Natural killer cell treated with Interleukin-12 subunit alpha and Interleukin-12 subunit beta and Interleukin-15 and Interleukin-18, amount 100 ng/mL, for 72 hours (primary cell): Measurements from ENCODE around the gene ZNF619. TPM values are rescaled to one million over a fixed set of nuclear protein-coding genes. Genes with fewer than 3 reads are reported as not detected.
A peak's percentile ranks its signal among the peaks of the same experiment; 100 is the strongest.

Source experiments
- ATAC-seq, 2 donors: fragments of 150-1000 bp; cut with Tn5 transposase in 1 of 2; sonication (Bioruptor Pico), chemical (Tn5 transposase) in 1 of 2; 2 replicates each; pipeline ENCODE4 v1.10.0; 2021
- DNase-seq: peaks from one replicate; pipeline ENCODE4 v3.0.0; 2022; ENCODE audit warnings: low spot score
- H3K27ac Mint-ChIP-seq, 2 donors: 1 replicate in 1 of 2; 2 replicates in 1 of 2; pipeline ENCODE4 v1.8.0; 2022; ENCODE audit warnings: mixed read lengths in 2 of 2, mild to moderate bottlenecking in 1 of 2, moderate library complexity in 1 of 2
- H3K27me3 Mint-ChIP-seq, 2 donors: 1 replicate in 1 of 2; 2 replicates in 1 of 2; pipeline ENCODE4 v1.8.0; 2022; ENCODE audit warnings: mixed read lengths in 2 of 2
- H3K36me3 Mint-ChIP-seq: one replicate; pipeline ENCODE4 v1.8.0; 2022; ENCODE audit warnings: mixed read lengths
- H3K4me1 Mint-ChIP-seq, 2 donors: 1 replicate in 1 of 2; 2 replicates in 1 of 2; pipeline ENCODE4 v1.8.0; 2022; ENCODE audit warnings: low read depth in 2 of 2, mixed read lengths in 2 of 2, mild to moderate bottlenecking in 1 of 2
- H3K4me3 Mint-ChIP-seq: one replicate; pipeline ENCODE4 v1.8.0; 2022; ENCODE audit warnings: mixed read lengths
- H3K9me3 Mint-ChIP-seq: 2 replicates; pipeline ENCODE4 v1.8.0; 2022; ENCODE audit warnings: mixed read lengths
- total RNA-seq, 2 donors: library from RNA; stranded (reverse); gene quantifications; one replicate each; pipeline ENCODE4 v1.2.3, GENCODE V29; 2022

Gene ZNF619
- total RNA-seq, result 10 to 100 TPM in 1 of 2 donors, 1 to 10 TPM in 1; 7.5 to 12.6 TPM

DNA sequence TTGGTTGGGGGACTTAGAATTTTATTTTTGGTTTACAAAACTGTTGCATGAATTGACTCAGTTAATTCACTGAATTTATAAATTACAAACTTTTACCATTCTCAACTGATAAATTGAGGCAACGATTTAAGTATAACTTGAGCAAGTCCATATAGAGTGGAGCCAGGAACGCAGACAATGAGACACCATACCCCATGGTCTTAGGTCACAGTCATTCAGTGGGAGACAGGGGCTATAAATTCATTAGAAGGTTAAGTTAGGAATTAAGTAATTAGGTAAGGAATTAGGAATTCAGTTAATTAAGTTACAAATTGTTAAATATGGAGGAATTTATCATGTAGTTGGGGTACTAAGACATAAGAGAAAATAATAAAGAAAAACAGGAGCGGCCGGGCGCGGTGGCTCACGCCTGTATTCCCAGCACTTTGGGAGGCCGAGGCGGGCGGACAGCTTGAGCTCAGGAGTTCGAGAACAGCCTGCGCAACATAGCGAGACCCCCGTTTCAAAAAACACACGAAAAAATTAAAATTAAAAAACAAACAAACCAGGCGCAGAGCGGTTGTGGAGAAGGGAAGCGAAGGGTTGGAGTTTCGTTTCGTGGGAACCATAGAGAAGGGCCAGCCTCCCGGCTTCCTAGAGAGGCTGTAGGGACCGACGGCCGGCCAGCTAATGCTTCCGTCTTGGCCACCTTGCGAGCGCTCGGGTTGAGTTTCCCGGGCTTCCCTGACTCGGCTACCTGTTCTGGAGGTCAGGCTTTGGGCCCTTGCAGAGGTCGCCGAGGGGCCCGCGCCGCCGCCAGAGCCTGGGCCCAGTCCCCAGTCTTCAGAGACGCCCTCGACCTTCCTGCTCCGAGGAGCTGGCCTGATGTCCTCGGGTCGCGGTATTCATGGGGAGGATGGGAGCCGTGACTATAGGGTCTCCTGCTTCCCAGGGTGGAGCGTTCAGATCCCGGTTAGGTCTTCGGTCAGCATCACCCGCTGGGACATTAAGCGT, at the start of gene ZNF619:
Gene ZNF619, plus strand, starts transcription at position 645 of the 993 bp plus-strand sequence. CDS start 858 bp downstream, outside the sequence.
- peaks cover 23 to 26% of the 10 kb centered on the region in 2 donors for H3K4me1 Mint-ChIP-seq
- ATAC-seq (peak; percentile 94), DNase-seq (peak; percentile 80)
- no peaks in the 10 kb centered on the region for H3K27me3 Mint-ChIP-seq
- H3K27ac Mint-ChIP-seq, result peak within 1 kb of the TSS; percentile 90 to 99
- H3K4me3 Mint-ChIP-seq, result peak within 1 kb of the TSS; percentile 93
- peaks cover 6% of the 10 kb centered on the region for H3K36me3 Mint-ChIP-seq
- no peaks in the 10 kb centered on the region for H3K9me3 Mint-ChIP-seq

DNA sequence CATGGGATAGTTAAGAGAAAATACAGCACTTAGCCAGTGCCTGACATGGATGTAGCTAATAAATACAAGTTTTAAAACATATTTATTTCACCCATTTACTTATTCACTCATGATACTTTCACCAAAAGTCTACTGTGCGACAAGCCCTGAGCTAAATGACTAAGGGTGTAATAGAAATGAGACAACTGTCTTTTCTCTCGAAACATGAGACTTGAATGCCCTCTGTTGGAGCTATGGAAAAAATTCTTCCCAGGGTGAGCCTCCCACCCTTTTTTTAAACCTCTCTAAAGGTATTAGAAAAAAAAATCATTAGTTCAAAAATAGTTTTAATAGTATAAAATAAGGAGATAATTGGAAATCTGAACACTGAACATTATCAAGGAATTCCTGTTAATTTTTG, 44.1 kb upstream of the ZNF619 start:
- no peak overlapping the region for H3K27ac Mint-ChIP-seq
- H3K27me3 Mint-ChIP-seq, result no peaks in the 10 kb centered on the region
- no peaks in the 10 kb centered on the region for H3K4me1 Mint-ChIP-seq

DNA sequence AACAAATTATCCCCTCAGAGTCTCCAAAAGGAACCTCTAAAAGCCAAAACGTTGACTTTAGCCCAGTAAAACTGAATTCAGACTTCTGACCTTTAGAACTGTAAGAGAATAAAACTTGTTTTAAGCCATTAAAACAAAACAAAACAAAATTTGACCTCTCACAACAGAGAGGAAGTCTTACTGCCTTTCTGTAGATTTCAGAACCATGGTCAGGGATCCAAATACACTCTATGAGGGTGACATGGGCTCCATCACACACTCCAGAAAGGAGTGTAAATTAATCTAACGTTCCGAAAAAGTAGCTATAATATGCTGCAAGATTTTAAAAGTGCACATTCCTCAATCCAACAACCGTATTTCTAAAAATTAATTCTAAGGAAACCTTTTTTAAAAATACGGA, 39.0 kb upstream of the ZNF619 start:
- no peaks in the 10 kb centered on the region for H3K4me1 Mint-ChIP-seq

More for the DNA sequence above, 44.1 kb upstream of the ZNF619 start:
- Mint-ChIP-seq H3K4me3 (no peak overlapping the region), H3K36me3 (no peaks in the 10 kb centered on the region), H3K9me3 (no peaks in the 10 kb centered on the region)
- ATAC-seq (no peak), DNase-seq (no peak)

DNA sequence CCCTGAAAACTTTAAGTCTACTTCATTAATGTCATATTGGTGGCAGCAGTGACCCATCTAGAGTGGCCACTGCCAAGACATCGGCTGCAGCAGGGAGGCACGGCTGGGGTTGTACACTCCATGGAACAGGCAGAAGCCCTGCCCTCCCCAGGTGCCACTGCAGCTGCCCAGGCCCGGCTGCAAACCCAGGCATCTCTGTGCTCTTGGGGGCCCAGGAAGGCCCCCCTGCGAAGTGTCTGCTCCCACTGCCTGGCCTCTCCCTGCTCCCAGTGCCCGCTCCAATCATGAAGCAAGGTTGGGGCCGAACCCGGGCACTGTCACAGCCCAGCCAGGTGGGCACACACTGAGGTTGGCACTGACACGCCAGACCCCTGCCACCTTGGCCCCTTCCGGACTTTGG, 31.9 kb upstream of the ZNF619 start:
- Mint-ChIP-seq H3K9me3 (no peaks in the 10 kb centered on the region), H3K27me3 (no peaks in the 10 kb centered on the region), H3K4me1 (no peaks in the 10 kb centered on the region), H3K36me3 (peaks cover 9% of the 10 kb centered on the region), H3K4me3 (no peak overlapping the region), H3K27ac (no peak overlapping the region)
- ATAC-seq (no peak), DNase-seq (no peak)

More for the DNA sequence above, 39.0 kb upstream of the ZNF619 start:
- ATAC-seq (no peak), DNase-seq (no peak)
- no peak overlapping the region for H3K27ac Mint-ChIP-seq
- H3K36me3 Mint-ChIP-seq, result no peaks in the 10 kb centered on the region
- H3K27me3 Mint-ChIP-seq, result no peaks in the 10 kb centered on the region
- H3K9me3 Mint-ChIP-seq, result no peaks in the 10 kb centered on the region
- no peak overlapping the region for H3K4me3 Mint-ChIP-seq

DNA sequence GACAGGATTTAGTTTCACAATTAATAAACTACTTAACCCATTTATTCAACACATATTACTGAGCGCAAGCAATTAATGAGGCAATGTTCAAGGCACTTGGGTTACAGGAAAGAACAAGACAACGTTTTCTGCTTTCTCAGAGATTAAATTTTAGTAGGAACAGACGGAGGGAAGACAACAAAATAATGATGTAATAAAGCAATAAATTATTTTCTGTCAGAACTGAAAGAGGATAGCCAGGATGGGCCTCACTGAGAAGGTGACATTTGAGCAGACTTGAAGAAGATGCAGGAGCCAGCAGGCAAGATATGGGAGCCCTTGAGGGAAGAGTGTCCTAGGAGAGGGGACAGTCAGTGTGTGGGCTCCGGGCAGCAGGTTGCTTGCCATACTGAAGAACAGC, 31.0 kb upstream of the ZNF619 start:
- Mint-ChIP-seq H3K27ac (no peak overlapping the region), H3K27me3 (no peaks in the 10 kb centered on the region)
- no peak for ATAC-seq

DNA sequence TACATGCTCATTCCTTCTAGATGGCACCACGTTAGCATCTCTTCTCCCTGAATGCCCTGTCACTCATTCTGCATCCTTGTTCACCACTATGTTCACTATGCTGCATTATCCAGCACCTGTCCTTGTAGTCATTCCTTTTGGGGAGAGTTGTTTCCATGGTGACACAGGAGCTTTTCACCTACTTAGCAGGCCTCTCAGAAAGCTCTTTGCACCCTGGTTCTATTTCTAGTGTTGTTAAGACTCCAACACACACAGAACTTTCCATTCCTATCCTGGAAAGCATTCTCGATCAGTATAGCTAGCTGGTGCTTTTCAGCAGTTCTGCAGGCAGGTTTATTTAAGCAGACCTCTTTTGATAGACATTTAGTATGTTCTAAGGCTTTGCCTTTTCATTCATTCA, 26.5 kb upstream of the ZNF619 start:
- Mint-ChIP-seq H3K36me3 (peaks cover 12% of the 10 kb centered on the region), H3K4me3 (no peak overlapping the region), H3K4me1 (peaks cover 14 to 19% of the 10 kb centered on the region in 2 donors), H3K9me3 (no peaks in the 10 kb centered on the region), H3K27ac (no peak overlapping the region), H3K27me3 (no peaks in the 10 kb centered on the region)
- no peak for DNase-seq
- ATAC-seq, result no peak

More for the DNA sequence above, 31.0 kb upstream of the ZNF619 start:
- Mint-ChIP-seq H3K4me1 (no peaks in the 10 kb centered on the region), H3K4me3 (no peak overlapping the region), H3K36me3 (peaks cover 12% of the 10 kb centered on the region), H3K9me3 (no peaks in the 10 kb centered on the region)
- no peak for DNase-seq

DNA sequence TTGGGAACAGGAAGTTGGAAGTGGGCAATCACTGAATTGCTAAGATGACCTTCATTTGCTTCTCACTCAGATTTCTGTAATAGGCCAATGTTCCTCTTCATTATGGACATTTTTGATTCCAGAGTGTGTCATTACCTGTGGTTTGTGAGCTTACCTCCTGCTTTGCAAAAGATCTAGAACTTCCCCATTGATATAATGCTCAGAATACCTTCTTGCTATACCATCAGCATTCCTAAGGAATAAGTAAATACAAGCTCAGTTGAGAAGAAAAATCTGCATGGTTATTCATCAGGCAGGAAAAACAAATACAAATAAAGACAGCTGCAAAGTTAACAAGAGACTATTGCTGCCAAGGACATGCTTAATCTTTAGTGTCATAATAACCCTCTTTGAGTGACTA, 25.4 kb upstream of the ZNF619 start:
- peaks cover 2% of the 10 kb centered on the region for H3K9me3 Mint-ChIP-seq
- H3K4me1 Mint-ChIP-seq, result peaks cover 21 to 24% of the 10 kb centered on the region in 2 donors
- no peaks in the 10 kb centered on the region for H3K27me3 Mint-ChIP-seq
- peak overlapping the region; percentile 87 to 98 for H3K27ac Mint-ChIP-seq
- no peak for DNase-seq
- no peak overlapping the region for H3K4me3 Mint-ChIP-seq
- H3K36me3 Mint-ChIP-seq, result peaks cover 6% of the 10 kb centered on the region
- ATAC-seq, result no peak

DNA sequence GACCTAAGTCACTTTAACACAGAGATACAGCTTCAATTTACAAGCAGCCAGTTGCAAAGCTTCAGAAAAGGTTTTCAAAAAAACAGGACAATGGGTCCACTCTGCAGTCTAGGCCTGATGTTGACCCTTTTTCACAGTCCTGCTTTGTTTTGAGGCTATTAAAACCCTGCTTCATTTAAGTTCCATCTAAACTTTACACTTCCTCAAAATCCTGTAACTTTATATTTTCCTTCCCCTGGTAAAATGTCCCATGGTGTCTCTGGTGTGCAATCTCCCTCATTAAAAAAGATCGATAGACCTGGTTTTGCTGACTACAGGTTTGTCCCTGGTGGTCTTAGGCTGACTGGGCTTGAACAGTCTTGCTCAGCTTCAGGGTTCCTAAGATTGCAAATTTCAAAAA, 24.9 kb upstream of the ZNF619 start:
- Mint-ChIP-seq H3K27me3 (no peaks in the 10 kb centered on the region), H3K36me3 (peaks cover 6% of the 10 kb centered on the region), H3K4me1 (peaks cover 24 to 26% of the 10 kb centered on the region in 2 donors), H3K9me3 (peaks cover 2% of the 10 kb centered on the region), H3K27ac (peak overlapping the region; percentile 87 to 98), H3K4me3 (peak overlapping the region; percentile 96)
- ATAC-seq (no peak), DNase-seq (no peak)

DNA sequence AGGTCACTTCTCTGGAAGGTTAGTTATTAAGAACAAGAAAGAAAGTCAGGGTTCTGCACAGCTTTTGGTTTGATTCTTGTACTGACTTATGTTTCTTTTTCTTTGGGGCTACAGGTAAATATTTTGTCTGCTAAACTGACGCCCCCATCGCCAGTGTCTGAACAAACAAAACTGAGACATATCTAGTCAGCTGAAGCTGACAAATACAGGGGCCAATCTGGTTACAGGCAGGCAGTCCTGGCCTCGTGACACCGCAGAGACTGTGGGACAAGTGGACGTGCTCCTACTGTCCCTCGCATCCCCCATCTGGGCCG, 24.4 kb upstream of the ZNF619 start:
- Mint-ChIP-seq H3K4me1 (peaks cover 24 to 27% of the 10 kb centered on the region in 2 donors), H3K4me3 (peak overlapping the region; percentile 96), H3K27ac (peak overlapping the region; percentile 87 to 98), H3K27me3 (no peaks in the 10 kb centered on the region), H3K9me3 (peaks cover 2% of the 10 kb centered on the region), H3K36me3 (peaks cover 6% of the 10 kb centered on the region)
- DNase-seq, result no peak
- no peak for ATAC-seq

DNA sequence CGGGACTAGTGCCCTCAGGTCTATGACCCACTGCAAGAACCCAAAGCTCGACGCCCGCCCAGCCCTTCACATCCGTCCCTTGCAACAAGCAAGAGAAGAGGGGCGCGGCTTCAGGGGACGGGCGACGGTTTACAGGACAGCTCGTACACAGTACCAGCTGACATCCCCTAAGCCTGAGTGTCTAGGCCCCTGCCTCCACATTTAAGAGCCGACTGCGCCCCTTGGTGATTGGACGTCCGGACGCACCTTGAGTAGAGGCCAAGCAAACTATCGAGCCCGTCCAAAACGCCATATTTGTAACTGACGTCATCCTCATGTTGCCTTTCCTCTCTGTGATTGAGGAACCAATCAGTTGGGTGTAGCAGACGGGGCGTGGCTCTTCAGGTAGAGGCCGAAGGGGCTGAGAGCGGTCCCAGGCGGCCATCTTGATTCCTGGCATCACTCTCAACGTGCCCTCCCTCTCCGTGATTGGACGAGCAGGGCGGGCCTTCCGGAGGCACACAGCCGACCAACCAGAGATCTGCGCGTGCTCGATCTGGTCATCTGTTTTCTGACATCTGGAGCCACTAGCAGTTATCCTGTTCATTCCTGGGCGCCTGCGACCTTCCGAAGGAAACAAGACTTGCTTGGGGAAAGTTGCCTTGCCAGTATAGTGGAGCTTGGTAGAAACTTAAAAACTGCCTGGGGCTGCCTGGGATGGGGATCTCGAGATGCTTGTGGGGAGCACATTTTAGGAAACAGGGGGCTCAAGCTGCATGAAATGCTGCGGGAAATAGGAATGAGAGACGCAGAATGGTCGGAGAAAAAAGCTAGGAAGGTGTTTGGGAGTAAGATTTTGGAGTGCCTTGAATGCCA, 23.8 kb upstream of the ZNF619 start:
- no peaks in the 10 kb centered on the region for H3K27me3 Mint-ChIP-seq
- H3K4me3 Mint-ChIP-seq, result peak overlapping the region; percentile 96
- ATAC-seq, result peak; percentile 96 to 97
- DNase-seq, result peak; percentile 98
- peaks cover 2% of the 10 kb centered on the region for H3K9me3 Mint-ChIP-seq
- peaks cover 12% of the 10 kb centered on the region for H3K36me3 Mint-ChIP-seq
- peak overlapping the region; percentile 87 to 98 for H3K27ac Mint-ChIP-seq
- peaks cover 30 to 31% of the 10 kb centered on the region in 2 donors for H3K4me1 Mint-ChIP-seq

DNA sequence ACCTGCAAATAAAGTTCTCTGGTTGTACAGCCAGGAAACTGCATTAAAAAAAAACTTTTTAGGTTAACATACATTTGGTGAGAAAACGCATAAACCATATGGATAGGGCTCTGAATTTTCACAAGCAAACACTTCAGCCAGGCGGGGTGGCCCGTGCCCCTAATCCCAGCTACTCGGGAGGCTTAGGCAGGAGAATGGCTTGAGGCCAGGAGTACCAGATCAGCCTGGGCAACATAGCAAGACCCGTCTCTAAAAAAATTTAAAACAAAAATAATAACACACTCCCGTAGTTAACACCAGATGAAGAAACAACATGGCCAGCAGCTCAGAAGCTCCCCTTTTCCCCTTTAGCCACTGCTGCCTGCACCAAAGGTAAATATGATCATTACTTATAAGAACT, 23.0 kb upstream of the ZNF619 start:
- Mint-ChIP-seq H3K27me3 (no peaks in the 10 kb centered on the region), H3K27ac (peak overlapping the region; percentile 87 to 98), H3K9me3 (peaks cover 2% of the 10 kb centered on the region), H3K4me1 (peaks cover 36 to 38% of the 10 kb centered on the region in 2 donors), H3K36me3 (peaks cover 20% of the 10 kb centered on the region), H3K4me3 (peak overlapping the region; percentile 96)
- DNase-seq, result no peak
- ATAC-seq, result no peak

DNA sequence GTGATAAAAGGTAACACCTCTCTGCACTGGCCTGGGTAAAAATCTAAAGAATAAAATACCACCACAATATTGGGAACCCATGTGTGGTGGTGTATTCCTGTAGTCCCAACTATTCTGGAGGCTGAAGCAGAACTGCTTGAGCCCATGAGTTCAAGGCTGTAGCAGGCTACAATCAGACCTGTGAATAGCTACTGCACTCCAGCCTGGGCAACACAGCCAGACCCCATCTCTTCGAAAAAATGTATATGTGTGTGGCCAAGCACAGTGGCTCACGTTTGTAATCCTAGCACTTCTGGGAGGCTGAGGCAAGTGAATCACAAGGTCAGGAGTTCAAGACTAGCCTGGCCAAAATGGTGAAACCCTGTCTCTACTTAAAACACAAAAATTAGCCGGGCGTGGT, 21.6 kb upstream of the ZNF619 start:
- DNase-seq (no peak), ATAC-seq (no peak)
- no peaks in the 10 kb centered on the region for H3K27me3 Mint-ChIP-seq
- peak overlapping the region; percentile 87 for H3K4me3 Mint-ChIP-seq
- H3K27ac Mint-ChIP-seq, result peak overlapping the region; percentile 92 to 96
- peaks cover 20% of the 10 kb centered on the region for H3K36me3 Mint-ChIP-seq
- peaks cover 39 to 43% of the 10 kb centered on the region in 2 donors for H3K4me1 Mint-ChIP-seq
- peaks cover 2% of the 10 kb centered on the region for H3K9me3 Mint-ChIP-seq

DNA sequence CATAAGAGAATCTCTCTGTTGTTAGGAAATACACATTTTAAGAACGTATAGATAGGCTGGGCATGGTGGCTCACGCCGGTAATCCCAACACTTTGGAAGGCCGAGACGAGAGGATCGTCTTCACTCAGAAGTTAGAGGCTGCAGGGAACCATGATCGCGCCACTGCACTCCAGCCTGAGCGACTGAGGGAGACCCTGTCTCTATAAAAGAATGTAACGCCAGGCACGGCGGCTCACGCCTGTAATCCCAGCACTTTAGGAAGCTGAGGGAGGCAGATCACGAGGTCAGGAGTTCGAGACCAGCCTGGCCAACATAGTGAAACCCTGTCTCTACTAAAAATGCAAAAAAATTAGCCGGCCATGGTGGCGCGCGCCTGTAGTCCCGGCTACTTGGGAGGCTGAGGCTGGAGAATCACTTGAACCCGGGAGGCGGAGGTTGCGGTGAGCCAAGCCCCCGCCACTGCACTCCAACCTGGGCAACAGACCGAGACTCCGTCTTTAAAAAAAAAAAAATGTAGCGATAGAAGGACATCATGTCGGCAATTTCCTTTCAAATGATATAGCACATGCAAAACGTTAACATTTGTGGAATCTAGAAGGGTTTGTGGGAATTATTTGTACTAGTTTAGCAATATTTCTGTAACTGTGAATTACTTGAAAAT, 20.5 kb upstream of the ZNF619 start:
- H3K4me1 Mint-ChIP-seq, result peaks cover 42 to 46% of the 10 kb centered on the region in 2 donors
- no peak for DNase-seq
- H3K27ac Mint-ChIP-seq, result peak overlapping the region; percentile 92 to 96
- H3K36me3 Mint-ChIP-seq, result peaks cover 24% of the 10 kb centered on the region
- H3K27me3 Mint-ChIP-seq, result no peaks in the 10 kb centered on the region
- ATAC-seq, result no peak
- peaks cover 2% of the 10 kb centered on the region for H3K9me3 Mint-ChIP-seq
- H3K4me3 Mint-ChIP-seq, result peak overlapping the region; percentile 87
